ENCODE results near the gene COPS2. TPM values are rescaled to one million over a fixed set of nuclear protein-coding genes. Genes with fewer than 3 reads are reported as not detected.

The COPS2 gene
- total RNA-seq, 4 donors from 2014 or later = 55.2 to 69.4 (median 65.5) TPM

DNA sequence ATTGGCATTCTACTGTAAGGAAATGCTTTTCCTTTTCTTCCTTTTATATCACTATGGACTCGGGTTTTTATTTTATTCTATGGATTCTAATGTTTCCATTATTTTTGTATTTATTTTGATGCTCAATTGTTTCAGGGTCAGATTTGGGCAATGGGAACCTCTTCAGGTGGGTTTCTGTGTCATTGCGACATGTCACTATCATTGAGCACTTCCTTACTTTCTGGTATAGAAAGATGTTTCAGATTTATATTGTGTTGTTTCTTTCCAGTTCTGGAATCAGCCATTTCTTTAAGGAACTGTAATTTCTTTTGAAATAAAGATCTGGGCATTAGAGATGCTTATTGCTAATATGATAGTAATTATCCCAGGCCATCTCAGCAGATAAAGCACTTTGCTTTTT is 36.5 kb upstream of the COPS2 start:
- no peaks in the 10 kb centered on the region for H3K36me3 ChIP-seq
- H3K27ac ChIP-seq (replicated peaks in 1 of 4) = no peak overlapping the region
- WGBS = 97% methylated on average over 2 of the region's 2 CpGs
- DNase-seq (ENCODE audit: extremely low spot score) = no peak
- H3K27me3 ChIP-seq = no peaks in the 10 kb centered on the region
- no peaks in the 10 kb centered on the region for H3K9me3 ChIP-seq
- intact Hi-C loops (cut with DNase I) = no loop called here
- TF ChIP-seq EP300 (IDR thresholded peaks at IDR 0.05) = no peak
- TF ChIP-seq POLR2AphosphoS5 (IDR thresholded peaks at IDR 0.05) = no peak
- no peak for TF ChIP-seq POLR2A (IDR thresholded peaks at IDR 0.05; ENCODE audit: low read depth)
- TF ChIP-seq, protein P1, sequence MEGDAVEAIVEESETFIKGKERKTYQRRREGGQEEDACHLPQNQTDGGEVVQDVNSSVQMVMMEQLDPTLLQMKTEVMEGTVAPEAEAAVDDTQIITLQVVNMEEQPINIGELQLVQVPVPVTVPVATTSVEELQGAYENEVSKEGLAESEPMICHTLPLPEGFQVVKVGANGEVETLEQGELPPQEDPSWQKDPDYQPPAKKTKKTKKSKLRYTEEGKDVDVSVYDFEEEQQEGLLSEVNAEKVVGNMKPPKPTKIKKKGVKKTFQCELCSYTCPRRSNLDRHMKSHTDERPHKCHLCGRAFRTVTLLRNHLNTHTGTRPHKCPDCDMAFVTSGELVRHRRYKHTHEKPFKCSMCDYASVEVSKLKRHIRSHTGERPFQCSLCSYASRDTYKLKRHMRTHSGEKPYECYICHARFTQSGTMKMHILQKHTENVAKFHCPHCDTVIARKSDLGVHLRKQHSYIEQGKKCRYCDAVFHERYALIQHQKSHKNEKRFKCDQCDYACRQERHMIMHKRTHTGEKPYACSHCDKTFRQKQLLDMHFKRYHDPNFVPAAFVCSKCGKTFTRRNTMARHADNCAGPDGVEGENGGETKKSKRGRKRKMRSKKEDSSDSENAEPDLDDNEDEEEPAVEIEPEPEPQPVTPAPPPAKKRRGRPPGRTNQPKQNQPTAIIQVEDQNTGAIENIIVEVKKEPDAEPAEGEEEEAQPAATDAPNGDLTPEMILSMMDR (IDR thresholded peaks at IDR 0.05) = no peak
- no peaks in the 10 kb centered on the region for H3K4me1 ChIP-seq
- H3K4me3 ChIP-seq = no peak overlapping the region

DNA sequence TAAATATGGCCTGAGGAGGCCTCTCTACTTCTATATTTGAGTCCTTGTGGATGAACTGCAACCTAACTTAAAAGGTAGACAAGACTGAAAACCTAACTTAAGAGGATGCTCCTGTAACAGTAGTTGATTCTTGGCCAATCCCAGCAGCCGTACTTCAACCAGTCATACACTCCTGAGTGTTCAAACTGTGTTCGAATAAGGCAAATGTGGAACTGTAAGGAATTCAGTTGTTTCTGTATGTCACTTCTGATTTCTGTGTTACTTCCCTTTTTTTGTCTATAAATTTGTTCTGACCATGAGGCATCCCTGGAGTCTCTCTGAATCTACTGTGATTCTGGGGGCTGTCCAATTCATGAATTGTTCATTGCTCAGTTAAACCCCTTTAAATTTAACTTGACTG is 35.2 kb upstream of the COPS2 start:
- H3K4me1 ChIP-seq = no peaks in the 10 kb centered on the region
- H3K27me3 ChIP-seq = no peaks in the 10 kb centered on the region
- intact Hi-C loops (cut with DNase I) = no loop called here
- no peak overlapping the region for H3K4me3 ChIP-seq
- no peak for DNase-seq (ENCODE audit: extremely low spot score)
- no peaks in the 10 kb centered on the region for H3K9me3 ChIP-seq
- no peaks in the 10 kb centered on the region for H3K36me3 ChIP-seq
- TF ChIP-seq POLR2AphosphoS5 (IDR thresholded peaks at IDR 0.05) (no peak), EP300 (IDR thresholded peaks at IDR 0.05) (no peak), POLR2A (IDR thresholded peaks at IDR 0.05; ENCODE audit: low read depth) (no peak)
- TF ChIP-seq, protein P1 (IDR thresholded peaks at IDR 0.05) = no peak
- 68% methylated on average over 2 of the region's 2 CpGs for WGBS
- no peak overlapping the region for H3K27ac ChIP-seq (replicated peaks in 1 of 4)

DNA sequence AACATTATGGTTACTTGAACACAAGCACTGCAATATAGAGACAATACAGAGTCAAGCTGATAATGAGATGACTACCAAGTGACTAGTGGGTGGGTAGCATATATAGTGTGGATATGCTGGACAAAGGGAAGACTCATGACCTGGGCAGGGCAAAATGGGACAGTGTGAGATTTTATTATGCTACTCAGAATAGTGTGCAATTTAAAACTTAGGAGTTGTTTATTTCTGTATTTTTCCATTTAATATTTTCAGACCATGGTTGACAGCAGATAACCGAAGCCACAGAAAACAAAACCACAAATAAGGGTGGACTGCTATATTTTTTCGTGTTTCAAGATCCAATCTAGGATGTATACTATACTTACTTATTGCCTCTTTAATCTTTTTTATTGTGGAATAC is 34.2 kb upstream of the COPS2 start:
- Histone ChIP-seq H3K4me1 (no peaks in the 10 kb centered on the region), H3K9me3 (no peaks in the 10 kb centered on the region), H3K36me3 (no peaks in the 10 kb centered on the region), H3K4me3 (no peak overlapping the region), H3K27me3 (no peaks in the 10 kb centered on the region), H3K27ac (replicated peaks in 1 of 4) (no peak overlapping the region)
- 93% methylated on average over 2 of the region's 2 CpGs for WGBS
- intact Hi-C loops (cut with DNase I) = no loop called here
- no peak for DNase-seq (ENCODE audit: extremely low spot score)
- TF ChIP-seq POLR2A (IDR thresholded peaks at IDR 0.05; ENCODE audit: low read depth) (no peak), POLR2AphosphoS5 (IDR thresholded peaks at IDR 0.05) (no peak), EP300 (IDR thresholded peaks at IDR 0.05) (no peak)
- TF ChIP-seq, protein P1 (IDR thresholded peaks at IDR 0.05) = no peak

DNA sequence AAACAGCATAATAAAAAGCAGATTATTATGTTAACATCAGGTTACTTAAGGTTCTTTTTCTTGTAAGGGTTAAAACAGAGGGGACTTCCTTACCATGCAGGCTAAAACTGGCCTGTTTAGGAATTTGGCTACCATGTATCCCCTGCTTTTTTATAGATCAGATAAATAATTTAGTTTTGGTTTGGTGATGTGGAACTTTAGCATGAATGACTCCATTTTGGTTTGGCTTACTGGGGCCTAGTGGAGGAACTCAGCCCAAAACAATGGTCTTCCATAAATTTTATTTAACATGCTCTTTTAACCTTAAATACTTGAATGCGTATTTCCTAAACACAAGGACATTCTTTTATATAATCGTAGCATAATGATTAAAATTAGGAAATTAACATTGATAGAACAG is 33.5 kb upstream of the COPS2 start:
- WGBS = 98% methylated on average over 2 of the region's 2 CpGs
- no peak for DNase-seq (ENCODE audit: extremely low spot score)
- Histone ChIP-seq H3K36me3 (no peaks in the 10 kb centered on the region), H3K4me1 (no peaks in the 10 kb centered on the region), H3K9me3 (no peaks in the 10 kb centered on the region), H3K4me3 (no peak overlapping the region), H3K27ac (replicated peaks in 1 of 4) (no peak overlapping the region), H3K27me3 (no peaks in the 10 kb centered on the region)
- TF ChIP-seq EP300 (IDR thresholded peaks at IDR 0.05) = no peak
- no peak for TF ChIP-seq POLR2AphosphoS5 (IDR thresholded peaks at IDR 0.05)
- TF ChIP-seq, protein P1 (IDR thresholded peaks at IDR 0.05) = no peak
- no peak for TF ChIP-seq POLR2A (IDR thresholded peaks at IDR 0.05; ENCODE audit: low read depth)
- intact Hi-C loops (cut with DNase I) = no loop called here

DNA sequence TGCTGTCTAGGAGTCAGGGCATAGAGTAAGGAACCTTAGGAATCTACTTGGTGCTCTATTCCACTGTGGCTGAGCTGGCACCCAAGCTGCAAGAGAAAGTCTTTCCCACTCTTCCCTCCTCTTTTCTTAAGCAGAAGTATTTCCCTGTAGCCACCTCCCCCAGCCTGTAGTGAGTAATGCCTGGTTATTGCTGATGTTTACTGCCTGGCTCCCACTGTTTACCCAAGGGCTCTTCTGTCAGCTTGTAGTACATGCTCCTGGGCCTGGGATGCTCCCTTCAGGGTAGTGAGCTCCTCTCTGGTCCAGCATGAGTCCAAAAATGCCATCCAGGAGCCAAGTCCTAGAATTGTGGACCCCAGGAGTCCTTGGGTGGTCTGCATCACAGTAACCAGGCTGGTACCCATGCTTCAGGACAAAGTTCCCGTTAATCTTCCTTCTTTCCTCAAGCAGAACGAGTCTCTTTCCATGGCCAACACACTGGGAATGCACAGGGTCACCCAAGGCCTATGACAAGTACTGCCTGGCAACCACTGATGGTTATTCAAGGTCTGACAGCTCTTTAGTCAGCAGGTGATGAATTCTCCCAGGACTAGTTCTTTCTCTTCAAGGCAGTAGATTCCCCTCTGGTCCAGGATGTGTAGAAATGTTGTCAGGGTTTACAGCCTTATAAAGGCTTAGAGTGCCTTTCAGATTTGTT is 32.3 kb upstream of the COPS2 start:
- Histone ChIP-seq H3K27ac (replicated peaks in 1 of 4) (no peak overlapping the region), H3K36me3 (no peaks in the 10 kb centered on the region), H3K27me3 (no peaks in the 10 kb centered on the region), H3K4me1 (no peaks in the 10 kb centered on the region), H3K9me3 (no peaks in the 10 kb centered on the region), H3K4me3 (no peak overlapping the region)
- WGBS = 92% methylated on average over 2 of the region's 2 CpGs
- TF ChIP-seq, protein P1 (IDR thresholded peaks at IDR 0.05) = no peak
- TF ChIP-seq POLR2A (IDR thresholded peaks at IDR 0.05; ENCODE audit: low read depth) = no peak
- no peak for TF ChIP-seq POLR2AphosphoS5 (IDR thresholded peaks at IDR 0.05)
- TF ChIP-seq EP300 (IDR thresholded peaks at IDR 0.05) = no peak
- no peak for DNase-seq (ENCODE audit: extremely low spot score)
- intact Hi-C loops (cut with DNase I) = no loop called here
